GM12878 (cell line): ENCODE measurements around the gene NOXA1. TPM values are rescaled to one million over a fixed set of nuclear protein-coding genes. Genes with fewer than 3 reads are reported as not detected.

Experiments
- ATAC-seq: fragments of 200-7000 bp; cut with Tn5 transposase; 3 replicates; pipeline ENCODE4 v1.9.1; 2020; ENCODE audit warnings: mild to moderate bottlenecking, moderate library complexity
- BruUV-seq: library from RNA; stranded (reverse); fragments of 400-500 nt; replicated peaks from 2 replicates; lab custom pipeline; 2021; lab: Mats Ljungman, UMichigan
- CTCF ChIA-PET: fragments of 300-600 bp; sonication (Branson Sonifier 250); formaldehyde crosslinking; extraction: SDS; loops from one replicate; lab custom pipeline; 2021; ENCODE audit warnings: inconsistent platforms; lab: Yijun Ruan, JAX
- POLR2A ChIA-PET: fragments of 350-600 bp; formaldehyde crosslinking; extraction: SDS; loops from one replicate; lab custom pipeline; 2021; ENCODE audit warnings: inconsistent platforms; lab: Charles Lee
- RAD21 ChIA-PET: fragments of 300-600 bp; sonication (Branson Sonifier 250); formaldehyde crosslinking; loops from one replicate; lab custom pipeline; 2023; ENCODE audit warnings: antibody characterized with exemption; ENCODE audit not compliant: unreplicated experiment; lab: Charles Lee
- SMC1A ChIA-PET: fragments of 300-600 bp; sonication (Branson Sonifier 250); formaldehyde crosslinking; loops from one replicate; lab custom pipeline; 2023; ENCODE audit not compliant: unreplicated experiment, uncharacterized antibody; lab: Charles Lee
- DNase-seq: peaks from one replicate; pipeline ENCODE4 v3.0.0-alpha.2; 2011; ENCODE audit warnings: low read depth, low spot score
- FAIRE-seq: peaks from 3 replicates; lab custom pipeline; 2011; peaks lifted over from hg19 to GRCh38; lab: Jason Lieb, UNC
- H2AFZ ChIP-seq: 2 replicates; pipeline ENCODE4 v1.6.0; 2011; ENCODE audit warnings: low read depth, low read length, control low read depth; ENCODE audit not compliant: control insufficient read depth
- H3K27ac ChIP-seq: 2 replicates; pipeline ENCODE4 v1.5.1; 2011; ENCODE audit warnings: control low read depth; ENCODE audit not compliant: control insufficient read depth, insufficient read depth
- H3K27me3 ChIP-seq, 2 experiments: replicated peaks in 1 of 2; 2 replicates each; pipeline versions ENCODE4 v1.6.0 to v1.6.1; 2011; ENCODE audit warnings: low read length in 1 of 2; ENCODE audit not compliant: control insufficient read depth in 2 of 2, insufficient read depth in 2 of 2
- H3K36me3 ChIP-seq, 2 experiments: 2 replicates each; pipeline ENCODE4 v1.5.1; 2011; ENCODE audit warnings: low read length in 1 of 2; ENCODE audit not compliant: control insufficient read depth in 2 of 2, insufficient read depth in 2 of 2
- H3K4me1 ChIP-seq: 2 replicates; pipeline ENCODE4 v1.6.1; 2011; ENCODE audit warnings: mild to moderate bottlenecking, low read length, moderate library complexity, mixed read lengths; ENCODE audit not compliant: control insufficient read depth, insufficient read depth
- H3K4me2 ChIP-seq: 2 replicates; pipeline ENCODE4 v1.6.0; 2011; ENCODE audit warnings: control low read depth; ENCODE audit not compliant: control insufficient read depth, insufficient read depth
- H3K4me3 ChIP-seq: fragments of 200-600 bp; sonication (generic); 2 replicates; pipeline ENCODE4 v1.5.1; 2016
- H3K79me2 ChIP-seq: 2 replicates; pipeline ENCODE4 v1.6.0; 2011; ENCODE audit warnings: low read length; ENCODE audit not compliant: control insufficient read depth, insufficient read depth
- H3K9ac ChIP-seq: 2 replicates; pipeline ENCODE4 v1.8.0; 2011; ENCODE audit warnings: low read length, control low read depth, mixed read lengths; ENCODE audit not compliant: control insufficient read depth, insufficient read depth
- H3K9me3 ChIP-seq: replicated peaks from 3 replicates; pipeline ENCODE4 v1.5.1; 2011; ENCODE audit warnings: mild to moderate bottlenecking, low read length; ENCODE audit not compliant: control insufficient read depth, insufficient read depth
- H4K20me1 ChIP-seq: 2 replicates; pipeline ENCODE4 v1.6.0; 2011; ENCODE audit not compliant: control insufficient read depth, insufficient read depth
- BHLHE40 ChIP-seq, 2 experiments: fragments of 450-650 bp in 1 of 2; IDR thresholded peaks; 2 replicates each; pipeline ENCODE4 v1.6.1; 2011 to 2017; ENCODE audit warnings: low read depth in 2 of 2, borderline replicate concordance in 1 of 2, improper control_type of control experiment in 1 of 2, low read length in 1 of 2, mild to moderate bottlenecking in 1 of 2
- ETV6 ChIP-seq, 2 experiments: fragments of 450-650 bp in 1 of 2; IDR thresholded peaks in 1 of 2; conservative IDR thresholded peaks in 1 of 2; 2 replicates each; pipeline ENCODE4 v1.6.1; 2014; ENCODE audit warnings: antibody characterized with exemption in 1 of 2, borderline replicate concordance in 1 of 2, low read depth in 1 of 2, mild to moderate bottlenecking in 1 of 2, moderate library complexity in 1 of 2
- EZH2 ChIP-seq: IDR thresholded peaks from 2 replicates; pipeline ENCODE4 v1.6.1; 2012; ENCODE audit warnings: low read depth, mild to moderate bottlenecking, control low read depth, inconsistent platforms, low read length, borderline replicate concordance; ENCODE audit not compliant: control insufficient read depth
- NFIC ChIP-seq: IDR thresholded peaks from 2 replicates; pipeline ENCODE4 v1.6.1; 2012; ENCODE audit warnings: low read depth, mild to moderate bottlenecking, inconsistent platforms, low read length, moderate library complexity
- NFXL1 ChIP-seq: fragments of 450-650 bp; IDR thresholded peaks from 2 replicates; pipeline ENCODE4 v1.6.1; 2017; ENCODE audit warnings: antibody characterized with exemption, mild to moderate bottlenecking, borderline replicate concordance
- PAX5 ChIP-seq: IDR thresholded peaks from 2 replicates; pipeline ENCODE4 v1.6.1; 2011; ENCODE audit warnings: low read depth, low read length, borderline replicate concordance
- SREBF1 ChIP-seq: IDR thresholded peaks from 2 replicates; pipeline ENCODE4 v1.6.1; 2012; ENCODE audit warnings: mild to moderate bottlenecking, low read length
- SRF ChIP-seq, 2 experiments: IDR thresholded peaks; 2 replicates each; pipeline ENCODE4 v1.6.1; 2011; ENCODE audit warnings: low read depth in 2 of 2, low read length in 2 of 2, mild to moderate bottlenecking in 1 of 2, moderate library complexity in 1 of 2
- USF1 ChIP-seq: IDR thresholded peaks from 2 replicates; pipeline ENCODE4 v1.6.1; 2011; ENCODE audit warnings: borderline replicate concordance, low read depth, mild to moderate bottlenecking, moderate library complexity, mixed read lengths, low read length; ENCODE audit not compliant: insufficient read depth; ENCODE audit errors: extremely low read length
- ZNF274 ChIP-seq: IDR thresholded peaks from one replicate; pipeline ENCODE4 v1.8.0; 2011; ENCODE audit not compliant: insufficient read length, insufficient read depth
- WGBS: methylation state at CpG from one replicate; pipeline ENCODE4 v1.1.6; 2016; ENCODE audit warnings: low lambda C conversion rate; ENCODE audit not compliant: insufficient replicate concordance, insufficient coverage; ENCODE audit errors: missing lambda C conversion rate; 5-methylcytosine and 5-hydroxymethylcytosine counted together
- in situ Hi-C: fragments of 300-500 bp; cut with MboI; formaldehyde crosslinking; loops from 9 replicates; pipeline ENCODE4 v1.14.3; 2018; ENCODE audit warnings: mixed read lengths
- intact Hi-C: fragments of 100-400 bp; cut with micrococcal nuclease; formaldehyde crosslinking; loops from one replicate; pipeline ENCODE4 v1.14.2; 2022; ENCODE audit not compliant: unreplicated experiment
- polyA plus RNA-seq, 11 experiments: library from polyadenylated mRNA; depleted of rRNA in 4 of 11; unstranded in 6 of 11; stranded (reverse) in 5 of 11; fragments of >200 nt; fragmentation: Nextera tagmentation in 4 of 11; fragmentation: Illumina TruSeq in 1 of 11; extraction: Ambion mirVana in 4 of 11; extraction: Trizol in 1 of 11; gene quantifications; 1 replicate in 1 of 11; 2 replicates in 10 of 11; pipeline versions ENCODE4 v1.2.1 to v1.2.3, GENCODE V29; 2011 to 2016; ENCODE audit warnings: inconsistent platforms in 2 of 11, missing spikeins in 2 of 11, low read depth in 1 of 11
- total RNA-seq, 4 experiments: library from RNA; depleted of rRNA in 3 of 4; stranded (reverse); fragments of >200 nt in 3 of 4; fragmentation: Illumina TruSeq in 1 of 4; extraction: Trizol in 1 of 4; gene quantifications; 2 replicates each; pipeline versions ENCODE4 v1.2.1 to v1.2.3, GENCODE V29; 2013 to 2021
- TF ChIP-seq, protein P1 (sequence below): IDR thresholded peaks from 2 replicates; pipeline ENCODE4 v1.6.1; 2012; ENCODE audit warnings: low read depth, low read length, improper control_type of control experiment

NOXA1 gene
- total and polyA plus RNA-seq, 10 of the 15 experiments (the other 5 are each of a cell fraction or from before 2014, with no cell fraction given) = 0.08 to 0.20 TPM; not detected in 8

DNA sequence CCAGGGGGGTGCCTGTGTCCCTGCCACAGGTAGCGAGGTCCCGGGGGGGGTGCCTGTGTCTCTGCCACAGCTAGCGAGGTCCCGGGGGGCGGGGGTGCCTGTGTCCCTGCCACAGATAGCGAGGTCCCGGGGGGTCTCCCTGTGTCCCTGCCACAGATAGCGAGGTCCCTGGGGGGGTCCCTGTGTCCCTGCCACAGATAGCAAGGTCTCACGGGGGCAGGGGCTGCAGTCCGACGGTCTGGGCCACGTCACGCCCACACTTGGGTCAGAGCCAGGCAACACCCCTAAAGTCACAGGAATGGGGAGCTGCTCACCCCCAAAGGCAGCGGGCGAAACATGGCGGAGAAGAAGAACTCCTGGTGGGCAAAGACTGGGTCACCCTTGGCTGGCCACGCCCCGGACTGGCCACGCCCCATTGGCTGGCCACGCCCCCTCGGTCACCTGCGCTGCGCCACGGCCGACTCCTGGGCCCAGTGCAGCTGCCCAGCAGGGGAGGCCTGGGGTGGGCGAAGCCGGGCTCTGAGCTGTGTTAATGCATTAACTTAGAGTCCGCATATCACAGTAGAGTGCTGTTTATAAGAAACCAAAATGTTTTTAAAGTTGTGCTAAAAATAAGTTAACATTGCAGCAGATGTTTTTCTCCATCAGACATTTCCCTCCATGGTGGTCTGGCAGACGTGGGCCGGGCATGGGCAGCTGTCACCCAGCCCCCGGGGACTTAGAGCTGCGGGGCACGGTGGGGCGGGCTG lies 7.0 kb downstream of the NOXA1 start:
- ChIA-PET POLR2A (no interaction called here), SMC1A (interaction anchor here (0.8 kb wide), 1 partner anchor 14 kb away, joined by 3 read pairs; no protein-coding TSS in a partner anchor), CTCF (no interaction called here), RAD21 (no interaction called here)
- H4K20me1 ChIP-seq = no peaks in the 10 kb centered on the region
- H3K4me2 ChIP-seq = peak overlapping the region; percentile 68; the same call in 1 of the 2 replicates
- 0 out of 2 replicates have a peak, but pooled peaks cover 6% of the 10 kb centered on the region for H3K4me1 ChIP-seq
- peak; percentile 75 for TF ChIP-seq PAX5
- peak in 1 of 2 experiments; percentile 78; a peak in 1 of 4 replicates for TF ChIP-seq BHLHE40 (IDR thresholded peaks at IDR 0.05; ENCODE audit: borderline replicate concordance in 1 of 2, low read depth in 2 of 2, low read length in 1 of 2)
- TF ChIP-seq EZH2 = no peak
- in situ Hi-C loops = no loop called here
- no peak overlapping the region for H3K4me3 ChIP-seq
- no peak for DNase-seq
- peak overlapping the region; percentile 34; the same call in 1 of the 2 replicates for H2AFZ ChIP-seq
- no peak overlapping the region for H3K27ac ChIP-seq
- no peaks in the 10 kb centered on the region; a peak in 1 of 4 replicates for H3K27me3 ChIP-seq
- H3K9ac ChIP-seq = no peak overlapping the region
- no peak for FAIRE-seq
- H3K79me2 ChIP-seq = no peaks in the 10 kb centered on the region
- ATAC-seq = peak; percentile 93
- H3K36me3 ChIP-seq = no peaks in the 10 kb centered on the region
- intact Hi-C loops = loop anchor here (10.0 kb wide), 1 partner anchor 105 kb away; no protein-coding TSS in a partner anchor
- BruUV-seq = no TSS peak
- 4% methylated on average over 33 of the region's 34 CpGs for WGBS
- no peaks in the 10 kb centered on the region for H3K9me3 ChIP-seq

DNA sequence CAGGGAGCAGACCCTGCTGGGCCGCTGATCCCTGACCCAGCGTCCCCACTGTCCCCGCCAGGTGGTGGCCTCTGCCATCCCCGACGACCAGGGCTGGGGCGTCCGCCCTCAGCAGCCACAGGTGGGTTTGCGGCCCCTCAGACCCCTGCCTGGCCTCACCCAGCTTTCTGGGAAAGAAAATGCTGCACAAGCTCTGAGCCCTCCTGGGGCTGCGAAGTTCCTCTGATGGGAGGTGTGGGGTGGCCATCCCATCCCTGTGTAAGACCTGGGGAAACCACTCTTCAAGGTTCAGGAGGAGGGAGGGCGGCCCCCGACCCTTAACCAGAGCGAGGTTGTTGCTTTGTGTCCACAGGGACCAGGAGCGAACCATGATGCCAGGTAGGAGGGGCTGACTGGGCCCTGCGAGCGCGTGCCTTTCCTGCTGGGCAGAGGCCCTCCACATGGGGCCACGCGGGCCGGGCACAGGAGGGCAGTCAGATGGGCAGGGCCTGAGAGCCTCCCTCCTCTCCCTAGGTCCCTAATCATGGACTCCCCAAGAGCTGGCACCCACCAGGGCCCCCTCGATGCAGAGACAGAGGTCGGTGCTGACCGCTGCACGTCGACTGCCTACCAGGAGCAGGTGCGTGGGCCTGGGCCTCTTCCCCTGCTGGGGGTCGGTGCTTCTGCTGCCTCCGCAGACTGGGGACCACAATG lies 7.7 kb downstream of the NOXA1 start:
- no peak overlapping the region for H3K27ac ChIP-seq
- TF ChIP-seq SRF (IDR thresholded peaks at IDR 0.05; ENCODE audit: low read depth in 2 of 2, low read length in 2 of 2) = no peak
- no peak for TF ChIP-seq ZNF274
- TF ChIP-seq, protein P1, sequence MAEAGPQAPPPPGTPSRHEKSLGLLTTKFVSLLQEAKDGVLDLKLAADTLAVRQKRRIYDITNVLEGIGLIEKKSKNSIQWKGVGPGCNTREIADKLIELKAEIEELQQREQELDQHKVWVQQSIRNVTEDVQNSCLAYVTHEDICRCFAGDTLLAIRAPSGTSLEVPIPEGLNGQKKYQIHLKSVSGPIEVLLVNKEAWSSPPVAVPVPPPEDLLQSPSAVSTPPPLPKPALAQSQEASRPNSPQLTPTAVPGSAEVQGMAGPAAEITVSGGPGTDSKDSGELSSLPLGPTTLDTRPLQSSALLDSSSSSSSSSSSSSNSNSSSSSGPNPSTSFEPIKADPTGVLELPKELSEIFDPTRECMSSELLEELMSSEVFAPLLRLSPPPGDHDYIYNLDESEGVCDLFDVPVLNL = no peak
- TF ChIP-seq USF1 = no peak
- no peak for TF ChIP-seq NFXL1
- TF ChIP-seq NFIC = no peak
- no peak for TF ChIP-seq SREBF1
- TF ChIP-seq ETV6 (conservative IDR thresholded peaks at IDR 0.05 in 1 of 2, IDR thresholded peaks at IDR 0.05 in 1 of 2; ENCODE audit: borderline replicate concordance in 1 of 2, low read depth in 1 of 2) = no peak
- WGBS = 50% methylated on average over 26 of the region's 27 CpGs
- FAIRE-seq (no peak), ATAC-seq (no peak), DNase-seq (no peak)
- ChIA-PET SMC1A (interaction anchor here (0.8 kb wide), 1 partner anchor 13 kb away, joined by 3 read pairs; no protein-coding TSS in a partner anchor), RAD21 (no interaction called here), CTCF (no interaction called here), POLR2A (no interaction called here)
- no peak overlapping the region for H3K4me3 ChIP-seq
- H3K27me3 ChIP-seq = no peaks in the 10 kb centered on the region; a peak in 1 of 4 replicates
- H3K4me2 ChIP-seq = no peak overlapping the region
- no peaks in the 10 kb centered on the region for H4K20me1 ChIP-seq
- intact Hi-C loops = no loop called here
- H3K9me3 ChIP-seq = no peaks in the 10 kb centered on the region
- H3K4me1 ChIP-seq = 0 out of 2 replicates have a peak, but pooled peaks cover 6% of the 10 kb centered on the region
- H3K36me3 ChIP-seq = no peaks in the 10 kb centered on the region
- no TSS peak for BruUV-seq
- no peak overlapping the region for H3K9ac ChIP-seq
- H2AFZ ChIP-seq = no peak overlapping the region
- in situ Hi-C loops = no loop called here
- H3K79me2 ChIP-seq = no peaks in the 10 kb centered on the region
